HEK293T (cell line): Measurements from ENCODE around the gene HIVEP3.

Experiments
- CTCF ChIA-PET: fragments of 350-600 bp; formaldehyde crosslinking; extraction: SDS; loops from one replicate; lab custom pipeline; 2021; ENCODE audit warnings: antibody characterized with exemption, inconsistent platforms; lab: Yijun Ruan, JAX
- POLR2A ChIA-PET: fragments of 350-600 bp; formaldehyde crosslinking; extraction: SDS; loops from one replicate; lab custom pipeline; 2020; ENCODE audit warnings: antibody characterized with exemption, inconsistent platforms; lab: Yijun Ruan, JAX
- DNase-seq: peaks from one replicate; pipeline ENCODE4 v3.0.0; 2012; ENCODE audit warnings: mixed read lengths; ENCODE audit errors: extremely low spot score
- ARNT ChIP-seq: fragments of 450-650 bp; IDR thresholded peaks from 2 replicates; pipeline ENCODE4 v1.6.1; 2017; ENCODE audit warnings: mild to moderate bottlenecking
- BHLHE40 ChIP-seq: fragments of 450-650 bp; IDR thresholded peaks from 2 replicates; pipeline ENCODE4 v1.6.1; 2016; ENCODE audit warnings: mild to moderate bottlenecking, moderate library complexity, borderline replicate concordance
- CTBP1 ChIP-seq: fragments of 450-650 bp; IDR thresholded peaks from 2 replicates; pipeline ENCODE4 v1.6.1; 2016; ENCODE audit warnings: borderline replicate concordance
- ELF4 ChIP-seq: fragments of 450-650 bp; IDR thresholded peaks from 2 replicates; pipeline ENCODE4 v1.6.1; 2017; ENCODE audit warnings: antibody characterized with exemption
- FOXA1 ChIP-seq: fragments of 450-650 bp; IDR thresholded peaks from 2 replicates; pipeline ENCODE4 v1.6.1; 2016; ENCODE audit warnings: mild to moderate bottlenecking
- FOXK2 ChIP-seq: fragments of 450-650 bp; IDR thresholded peaks from 2 replicates; pipeline ENCODE4 v1.6.1; 2016; ENCODE audit warnings: mild to moderate bottlenecking
- FOXM1 ChIP-seq: fragments of 450-650 bp; IDR thresholded peaks from 2 replicates; pipeline ENCODE4 v1.6.1; 2017; ENCODE audit warnings: mild to moderate bottlenecking, borderline replicate concordance
- HDGF ChIP-seq: fragments of 450-650 bp; IDR thresholded peaks from 2 replicates; pipeline ENCODE4 v1.6.1; 2017; ENCODE audit warnings: antibody characterized with exemption, borderline replicate concordance
- L3MBTL2 ChIP-seq: fragments of 450-650 bp; conservative IDR thresholded peaks from 2 replicates; pipeline ENCODE4 v1.6.1; 2016; ENCODE audit warnings: mild to moderate bottlenecking
- LEF1 ChIP-seq: fragments of 450-650 bp; IDR thresholded peaks from 2 replicates; pipeline ENCODE4 v1.6.1; 2017; ENCODE audit warnings: mild to moderate bottlenecking, borderline replicate concordance
- NFRKB ChIP-seq: fragments of 450-650 bp; IDR thresholded peaks from 2 replicates; pipeline ENCODE4 v1.6.1; 2016; ENCODE audit warnings: mild to moderate bottlenecking, moderate library complexity
- SP1 ChIP-seq: fragments of 450-650 bp; IDR thresholded peaks from 2 replicates; pipeline ENCODE4 v1.6.1; 2017
- SUZ12 ChIP-seq: fragments of 450-650 bp; IDR thresholded peaks from 2 replicates; pipeline ENCODE4 v1.6.1; 2016; ENCODE audit warnings: mild to moderate bottlenecking
- TARDBP ChIP-seq: fragments of 450-650 bp; IDR thresholded peaks from 2 replicates; pipeline ENCODE4 v1.6.1; 2016
- ZNF384 ChIP-seq: fragments of 450-650 bp; IDR thresholded peaks from 2 replicates; pipeline ENCODE4 v1.6.1; 2016
- TF ChIP-seq, protein P1 (sequence below): fragments of 450-650 bp; IDR thresholded peaks from 2 replicates; pipeline ENCODE4 v1.6.1; 2016

Gene HIVEP3

DNA sequence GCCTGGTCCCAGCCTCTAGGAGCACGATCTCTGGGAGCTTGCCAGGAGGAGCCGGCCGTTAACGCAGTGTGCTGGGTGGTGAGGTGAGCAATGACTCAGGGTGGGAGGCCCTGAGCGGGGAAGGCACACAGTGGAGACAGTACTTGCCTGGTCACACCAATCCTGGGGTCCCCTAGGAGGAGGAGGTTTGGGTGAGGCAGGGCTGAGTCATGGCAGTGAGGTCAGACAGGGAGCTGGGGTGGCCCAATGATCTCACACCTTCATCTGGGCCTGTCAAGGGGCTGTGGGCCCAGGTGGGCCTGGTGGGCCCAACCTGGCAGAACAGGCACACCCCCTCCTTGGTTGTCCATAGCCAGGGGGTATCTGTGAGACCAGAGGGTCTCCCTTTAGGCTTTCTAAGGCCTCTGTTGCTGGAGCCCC lies 425.6 kb downstream of the HIVEP3 start:
- ChIA-PET POLR2A (no interaction called here), CTCF (interaction anchor here (0.6 to 2.3 kb wide), 10 partner anchors 8 to 730 kb away, joined by 3 to 10 read pairs (median 4); partner anchors contain the start of gene EDN2)
- TF ChIP-seq NFRKB (no peak), LEF1 (no peak), ELF4 (no peak), BHLHE40 (no peak), TARDBP (no peak), CTBP1 (no peak), SP1 (no peak), L3MBTL2 (no peak), ZNF384 (no peak), FOXK2 (no peak)
- no peak for DNase-seq

DNA sequence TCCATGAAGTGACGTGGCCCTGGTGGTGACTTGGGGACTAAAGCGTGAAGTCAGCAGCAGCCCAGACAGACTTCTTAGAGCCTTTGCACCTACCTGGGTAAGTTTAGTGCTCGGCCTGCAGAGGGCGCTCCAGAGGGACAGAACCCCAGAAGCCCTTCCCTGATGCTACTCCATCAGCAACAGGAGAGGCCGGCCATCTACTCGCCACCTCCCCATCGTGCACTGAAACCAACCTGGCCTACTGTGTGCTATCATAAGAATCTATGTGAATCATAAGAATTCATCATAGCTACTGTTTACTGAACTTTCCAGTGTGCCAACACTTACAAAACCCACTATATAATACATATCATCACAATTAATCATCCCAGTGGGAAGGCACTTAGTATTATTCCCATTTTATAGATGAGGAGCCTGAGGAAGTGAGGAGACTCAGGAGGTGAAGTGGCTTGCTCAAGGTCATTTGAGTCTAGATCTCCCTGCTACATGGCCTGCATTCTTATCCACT lies 426.3 kb downstream of the HIVEP3 start:
- POLR2A ChIA-PET: no interaction called here
- CTCF ChIA-PET: interaction anchor here (0.9 to 2.3 kb wide), 10 partner anchors 9 to 681 kb away, joined by 3 to 10 read pairs (median 4); no protein-coding TSS in a partner anchor
- peak; percentile 76 for DNase-seq
- TF ChIP-seq CTBP1 (no peak), BHLHE40 (no peak), SUZ12 (no peak), FOXM1 (no peak)

- TF ChIP-seq NFRKB: no peak
- no peak for TF ChIP-seq CTBP1
- TF ChIP-seq L3MBTL2: no peak
- TF ChIP-seq TARDBP: no peak
- no peak for TF ChIP-seq ELF4
- TF ChIP-seq ARNT: no peak
- no peak for TF ChIP-seq FOXA1
- no peak for TF ChIP-seq LEF1
- TF ChIP-seq, protein P1, sequence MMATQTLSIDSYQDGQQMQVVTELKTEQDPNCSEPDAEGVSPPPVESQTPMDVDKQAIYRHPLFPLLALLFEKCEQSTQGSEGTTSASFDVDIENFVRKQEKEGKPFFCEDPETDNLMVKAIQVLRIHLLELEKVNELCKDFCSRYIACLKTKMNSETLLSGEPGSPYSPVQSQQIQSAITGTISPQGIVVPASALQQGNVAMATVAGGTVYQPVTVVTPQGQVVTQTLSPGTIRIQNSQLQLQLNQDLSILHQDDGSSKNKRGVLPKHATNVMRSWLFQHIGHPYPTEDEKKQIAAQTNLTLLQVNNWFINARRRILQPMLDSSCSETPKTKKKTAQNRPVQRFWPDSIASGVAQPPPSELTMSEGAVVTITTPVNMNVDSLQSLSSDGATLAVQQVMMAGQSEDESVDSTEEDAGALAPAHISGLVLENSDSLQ: no peak
- TF ChIP-seq BHLHE40: no peak
- TF ChIP-seq SP1: no peak
- TF ChIP-seq FOXM1: no peak
- TF ChIP-seq HDGF: no peak
- no peak for TF ChIP-seq ZNF384
- DNase-seq: no peak
- ChIA-PET POLR2A (no interaction called here), CTCF (interaction anchor here (0.6 to 2.3 kb wide), 3 partner anchors 16 to 283 kb away, joined by 3 to 5 read pairs (median 3); no protein-coding TSS in a partner anchor)
Measured at GRCh38 chr1:41490911-41491310, 427.8 kb downstream of the HIVEP3 start.

DNA sequence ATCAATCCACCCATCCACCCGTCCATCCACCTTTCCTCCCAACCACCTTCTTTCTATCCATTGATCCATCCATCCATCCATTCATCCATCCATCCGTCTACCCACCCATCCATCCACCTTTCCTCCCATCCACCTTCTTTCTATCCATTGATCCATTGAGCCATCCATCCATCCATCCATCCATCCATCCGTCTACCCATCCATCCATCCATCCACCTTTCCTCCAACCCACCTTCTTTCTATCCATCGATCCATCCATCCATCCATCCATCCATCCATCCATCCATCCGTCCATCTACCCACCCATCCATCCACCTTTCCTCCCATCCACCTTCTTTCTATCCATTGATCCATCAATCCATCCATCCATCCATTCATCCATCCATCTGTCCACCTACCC lies 429.2 kb downstream of the HIVEP3 start:
- CTCF ChIA-PET: no interaction called here
- DNase-seq: no peak
- POLR2A ChIA-PET: no interaction called here
- TF ChIP-seq FOXA1: no peak
- TF ChIP-seq FOXK2: no peak
- TF ChIP-seq SP1: no peak
- no peak for TF ChIP-seq ARNT
- no peak for TF ChIP-seq BHLHE40
- TF ChIP-seq HDGF: no peak
- TF ChIP-seq NFRKB: no peak
- TF ChIP-seq, protein P1: no peak

GRCh38 chr1:41488040-41488951 lies 430.4 kb downstream of the HIVEP3 start:
- ChIA-PET CTCF (interaction anchor here (0.7 kb wide), 1 partner anchor 19 kb away, joined by 3 read pairs; no protein-coding TSS in a partner anchor), POLR2A (no interaction called here)
- no peak for TF ChIP-seq FOXA1
- no peak for TF ChIP-seq CTBP1
- TF ChIP-seq FOXM1: no peak
- TF ChIP-seq TARDBP: no peak
- TF ChIP-seq BHLHE40: no peak
- TF ChIP-seq SP1: no peak
- no peak for TF ChIP-seq HDGF
- TF ChIP-seq FOXK2: no peak
- TF ChIP-seq ARNT: no peak
- TF ChIP-seq L3MBTL2: no peak
- no peak for DNase-seq

DNA sequence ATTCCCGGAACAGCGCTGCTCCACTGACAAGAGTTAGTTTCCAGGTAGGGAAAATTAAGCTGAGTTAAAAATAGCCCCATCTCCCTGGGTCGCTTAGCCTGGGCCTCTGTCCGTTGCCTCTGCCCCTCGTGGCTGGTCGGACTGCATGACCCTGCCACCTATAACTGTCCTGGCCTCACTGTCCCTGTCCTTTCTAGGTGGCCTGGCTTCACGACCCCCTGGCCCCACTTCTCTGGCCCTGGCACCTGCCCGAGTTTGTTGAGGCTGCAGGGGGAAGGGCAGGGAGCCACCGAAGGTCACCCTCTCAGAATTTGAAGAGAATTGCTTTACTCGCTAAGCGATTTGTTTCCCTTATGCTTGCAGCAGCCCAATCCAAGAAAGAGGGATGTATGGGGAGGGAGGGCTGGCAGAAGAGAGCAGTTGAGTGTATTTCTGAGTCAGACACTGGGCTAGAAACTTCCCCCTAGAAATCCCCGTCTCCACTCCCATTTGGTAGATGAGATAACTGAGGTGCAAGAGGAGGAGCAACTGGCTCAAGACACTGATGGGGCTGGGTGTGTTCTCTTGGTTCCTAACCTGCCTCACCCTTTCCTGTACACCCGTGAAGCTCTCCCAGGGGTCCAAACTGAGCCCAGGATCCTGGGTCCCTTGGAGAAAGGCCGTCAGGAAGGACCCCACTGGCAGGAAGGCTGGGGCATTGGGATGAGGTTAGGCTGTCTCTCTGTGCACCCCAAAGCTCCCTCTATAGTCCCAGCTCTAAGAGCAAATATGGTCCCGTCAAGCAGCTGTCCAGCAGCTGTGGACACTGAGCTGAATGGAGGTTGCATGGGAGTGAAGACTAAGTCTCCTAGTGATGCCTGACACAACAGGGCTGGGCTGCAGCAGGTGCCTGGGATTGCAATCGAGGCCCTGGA lies 431.3 kb downstream of the HIVEP3 start:
- no peak for DNase-seq
- TF ChIP-seq, protein P1: no peak
- TF ChIP-seq SP1 (no peak), ELF4 (no peak), ZNF384 (no peak), FOXK2 (no peak), NFRKB (no peak)
- ChIA-PET CTCF (interaction anchor here (0.6 kb wide), 1 partner anchor 92 kb away, joined by 4 read pairs; no protein-coding TSS in a partner anchor), POLR2A (no interaction called here)
